Activated T-helper 9 cell treated with anti-CD3 and anti-CD28 coated beads, Interleukin-2, amount 50 U/mL, for 16 hours (primary cell): ENCODE measurements around the gene IFRD2.
"Not testable (repeated sequence)": the region's sequence is repeated elsewhere in the genome, so short reads cannot be mapped to it uniquely, and the experiment has no call there.

Source experiments
- DNase-seq: peaks from one replicate; pipeline ENCODE4 v3.0.0-alpha.2; 2020; ENCODE audit warnings: low read depth

Gene IFRD2

DNA sequence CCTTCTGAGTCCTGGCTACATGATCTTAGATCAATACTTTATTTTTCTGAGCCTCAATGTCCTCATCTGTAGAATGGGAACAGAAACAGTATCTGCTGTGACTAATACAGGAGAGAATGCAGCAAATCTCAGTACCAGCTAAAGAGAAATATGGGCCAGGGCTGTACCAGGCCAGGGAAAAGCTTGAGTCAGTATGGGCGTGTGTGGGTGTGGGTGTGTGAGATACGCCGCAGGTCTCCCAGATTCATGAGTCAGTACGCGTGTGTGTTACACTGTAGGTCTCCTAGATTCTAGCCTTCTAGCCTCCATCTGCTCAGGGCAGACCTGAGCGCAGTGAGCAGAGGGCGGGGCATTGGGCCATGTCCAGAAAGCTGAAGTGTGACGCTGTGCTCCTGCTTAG lies 41.0 kb downstream of the IFRD2 start:
- peak; percentile 44 for DNase-seq

DNA sequence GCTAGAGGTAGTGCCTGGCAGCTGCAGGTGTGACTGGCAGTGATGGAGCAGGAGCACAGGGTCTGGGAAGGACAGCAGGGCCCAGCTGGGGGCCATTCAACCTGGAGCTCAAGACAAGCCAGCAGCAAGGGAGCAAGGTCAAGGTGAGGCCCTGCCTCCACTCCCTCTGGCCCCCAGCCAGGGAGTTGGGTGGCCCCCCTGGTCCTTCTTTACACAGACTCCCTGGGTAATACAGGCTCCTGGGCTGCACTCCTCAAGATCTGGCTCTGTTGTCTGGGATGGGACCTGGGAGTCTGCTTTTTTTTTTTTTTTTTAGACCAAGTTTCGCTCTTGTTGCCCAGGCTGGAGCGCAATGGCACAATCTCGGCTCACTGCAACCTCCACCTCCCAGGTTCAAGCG lies 41.7 kb downstream of the IFRD2 start:
- no peak for DNase-seq

DNA sequence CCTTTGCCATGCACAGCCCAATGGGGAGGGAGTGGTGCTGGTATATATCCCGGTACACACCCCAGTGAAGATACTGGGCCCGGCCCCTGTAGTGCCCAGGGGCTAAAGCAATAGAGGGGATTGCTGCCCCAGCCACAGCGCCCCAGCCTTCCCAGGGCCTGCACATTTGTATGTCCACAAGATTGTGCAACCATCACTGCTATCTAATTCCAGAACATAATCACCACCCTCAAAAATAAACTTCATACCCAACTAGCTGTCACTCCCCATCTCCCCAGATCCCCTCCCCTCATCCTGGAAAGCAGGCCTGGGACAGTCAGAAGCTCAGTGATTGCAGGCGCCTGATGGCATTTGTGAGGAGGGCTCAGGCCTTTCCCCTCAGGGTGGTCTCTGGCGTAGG lies 42.8 kb downstream of the IFRD2 start:
- DNase-seq, result no peak

DNA sequence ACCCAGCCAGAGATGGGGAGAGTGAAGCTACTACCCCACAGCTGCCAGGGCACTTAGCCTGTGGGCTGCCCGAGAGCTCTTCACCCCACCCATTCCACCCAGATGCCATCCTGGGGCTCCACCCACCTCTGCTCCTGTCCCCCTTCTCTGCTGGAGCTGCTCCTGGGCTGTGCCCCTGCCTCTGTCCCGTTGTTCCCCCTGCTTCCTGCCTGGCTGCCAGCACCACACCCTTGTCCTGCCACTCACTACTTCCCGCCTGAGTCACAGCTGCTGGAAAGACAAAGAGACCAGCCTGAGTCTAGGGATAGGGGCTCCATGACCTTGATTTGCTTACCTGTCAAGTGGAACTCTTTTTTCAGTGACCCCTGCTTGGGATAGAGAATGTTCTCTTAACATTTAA lies 43.8 kb downstream of the IFRD2 start:
- no peak for DNase-seq

DNA sequence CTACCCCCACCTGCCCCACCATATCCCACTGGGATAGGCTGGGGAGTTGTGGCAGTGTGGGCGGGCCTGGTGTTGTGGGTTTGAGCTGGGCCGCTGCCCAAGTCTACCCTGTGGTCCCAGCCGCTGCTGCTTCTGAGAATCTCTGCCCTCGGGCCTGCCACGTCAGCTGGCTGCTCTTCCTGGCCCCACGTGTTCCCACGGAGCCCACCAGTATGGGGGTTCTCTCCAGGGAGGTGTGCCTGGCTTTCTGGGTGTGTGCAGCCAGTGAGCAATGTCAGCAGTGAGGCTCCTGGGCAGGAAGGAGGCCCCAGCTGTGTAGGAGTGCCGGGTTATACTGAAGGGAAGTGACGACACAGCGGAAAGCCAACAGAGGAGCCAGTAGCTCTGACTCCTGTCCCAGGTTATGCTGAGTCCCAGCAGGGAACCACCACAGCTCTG lies 45.7 kb downstream of the IFRD2 start:
- peak; percentile 72 for DNase-seq

DNA sequence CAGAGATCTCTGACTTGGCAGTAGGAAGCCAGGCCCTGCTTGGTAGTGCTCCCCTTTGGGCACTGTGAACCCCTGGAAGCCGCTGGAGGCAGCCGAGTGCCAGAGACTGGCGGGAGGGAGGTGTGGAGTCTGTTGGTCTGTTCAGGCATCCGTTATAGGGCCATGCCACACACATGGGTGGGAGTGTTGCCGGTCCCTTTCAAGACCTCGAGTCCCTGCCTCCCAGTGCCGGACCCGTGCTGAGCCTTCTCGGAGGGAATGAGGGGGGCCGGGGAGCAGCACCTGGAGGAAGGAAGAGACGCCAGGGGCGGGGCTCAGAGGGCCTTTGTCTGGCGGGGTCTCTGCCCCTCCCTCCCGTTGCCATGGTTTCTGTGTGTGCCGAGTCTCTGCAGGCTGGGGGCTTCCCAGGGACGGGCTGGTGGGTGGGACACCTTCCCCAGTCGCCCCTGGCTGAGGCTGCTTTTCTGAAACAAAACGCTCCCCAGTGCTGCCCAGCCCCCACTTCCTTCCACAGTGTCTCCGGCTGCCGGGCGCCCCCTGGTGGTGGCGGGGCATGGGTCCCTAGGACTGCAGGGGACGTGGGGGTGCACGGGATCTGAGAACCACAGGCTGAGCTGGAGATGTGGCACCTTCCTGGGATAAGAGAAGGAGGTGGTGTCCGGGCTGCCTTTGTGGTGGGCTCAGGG lies 46.3 kb downstream of the IFRD2 start:
- peak; percentile 94 for DNase-seq

DNA sequence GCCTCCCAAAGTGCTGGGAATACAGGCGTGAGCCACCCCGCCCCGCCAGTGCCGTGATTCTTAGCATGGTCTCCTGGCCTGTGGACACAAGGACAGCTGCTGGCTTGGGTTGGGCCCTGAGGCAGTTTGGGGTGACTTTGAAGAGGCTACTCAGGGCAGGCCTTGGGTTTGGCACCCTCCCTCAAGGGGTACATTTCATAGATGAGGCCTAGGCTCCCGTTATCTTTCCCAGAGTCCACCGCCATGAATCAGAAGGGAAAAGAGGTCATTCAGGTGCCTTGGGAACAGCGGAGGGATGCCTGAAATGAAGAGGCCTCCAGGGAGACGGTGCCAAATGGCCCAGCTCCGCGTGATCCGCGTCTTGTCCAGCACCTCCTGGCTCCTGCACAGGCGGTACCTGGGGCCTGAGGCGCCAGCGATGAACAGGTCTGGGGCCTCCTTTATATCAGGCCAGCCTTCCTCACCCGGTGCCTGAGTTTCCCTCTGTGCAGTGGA lies 46.9 kb downstream of the IFRD2 start:
- DNase-seq, result no peak

DNA sequence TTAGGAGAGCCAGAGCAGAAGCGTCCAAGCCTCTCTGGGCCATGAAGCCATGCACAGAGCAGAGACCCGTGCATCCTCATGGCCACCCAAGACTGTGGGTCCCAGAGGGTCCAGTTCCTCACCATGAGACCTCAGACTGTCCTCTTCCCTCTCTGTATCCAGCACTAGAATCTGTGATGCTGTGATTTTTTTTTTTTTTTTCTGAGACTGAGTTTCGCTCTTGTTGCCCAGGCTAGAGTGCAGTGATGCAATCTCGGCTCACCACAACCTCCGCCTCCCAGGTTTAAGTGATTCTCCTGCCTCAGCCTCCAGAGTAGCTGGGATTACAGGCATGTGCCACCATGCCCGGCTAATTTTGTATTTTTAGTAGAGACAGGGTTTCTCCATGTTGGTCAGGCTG lies 47.4 kb downstream of the IFRD2 start:
- not testable (repeated sequence) for DNase-seq

DNA sequence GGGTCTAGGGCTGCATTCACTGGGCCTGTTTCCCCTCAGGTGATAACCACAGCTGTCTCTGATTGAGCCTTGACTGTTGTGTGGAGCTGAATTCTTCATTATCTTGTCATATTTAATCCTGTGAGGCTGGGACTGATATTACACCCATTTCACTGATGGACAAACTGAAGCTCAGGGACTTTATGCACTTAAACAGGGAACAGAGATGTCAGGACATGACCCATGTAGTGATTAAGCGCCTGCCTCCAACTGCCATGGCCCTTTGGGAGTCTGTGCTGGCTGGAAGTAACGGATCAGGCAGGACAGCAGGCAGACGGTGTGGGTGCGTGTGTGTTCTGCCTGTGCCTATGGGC lies 48.7 kb downstream of the IFRD2 start:
- DNase-seq, result no peak

DNA sequence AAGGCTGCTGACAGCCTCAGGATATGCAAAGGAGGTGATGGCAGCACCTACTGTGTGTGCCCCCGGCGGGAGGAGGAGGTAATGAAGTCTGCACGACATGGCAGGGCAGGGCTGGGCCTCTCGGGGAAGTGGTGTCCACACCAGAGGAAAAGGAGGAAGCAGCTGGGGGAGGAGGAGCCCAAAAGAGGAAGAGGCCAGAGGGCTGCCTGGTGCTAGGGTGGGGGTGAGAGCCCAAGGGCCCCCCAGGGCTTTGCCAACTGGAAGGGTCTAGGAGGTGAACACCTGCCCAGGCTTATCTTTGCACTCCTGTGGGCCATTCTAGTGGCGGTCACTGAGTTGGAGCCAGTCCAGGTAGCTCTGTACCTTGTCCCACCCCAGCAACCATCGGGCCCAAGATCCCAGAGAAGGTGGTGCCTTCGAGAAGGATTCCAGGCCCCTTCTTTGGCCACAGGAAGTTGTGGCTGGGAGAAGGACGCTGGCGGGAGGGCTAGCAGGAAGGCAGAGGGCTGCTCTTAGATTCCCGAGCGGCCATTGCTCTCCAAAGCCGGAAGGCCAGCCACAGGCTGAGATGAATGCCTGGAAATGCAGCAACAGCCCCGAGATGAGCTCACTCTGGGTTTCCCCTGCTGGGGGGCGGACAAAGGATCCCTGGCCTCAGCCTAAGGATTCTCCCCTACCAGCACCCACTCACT lies 49.2 kb downstream of the IFRD2 start:
- DNase-seq, result peak; percentile 46

DNA sequence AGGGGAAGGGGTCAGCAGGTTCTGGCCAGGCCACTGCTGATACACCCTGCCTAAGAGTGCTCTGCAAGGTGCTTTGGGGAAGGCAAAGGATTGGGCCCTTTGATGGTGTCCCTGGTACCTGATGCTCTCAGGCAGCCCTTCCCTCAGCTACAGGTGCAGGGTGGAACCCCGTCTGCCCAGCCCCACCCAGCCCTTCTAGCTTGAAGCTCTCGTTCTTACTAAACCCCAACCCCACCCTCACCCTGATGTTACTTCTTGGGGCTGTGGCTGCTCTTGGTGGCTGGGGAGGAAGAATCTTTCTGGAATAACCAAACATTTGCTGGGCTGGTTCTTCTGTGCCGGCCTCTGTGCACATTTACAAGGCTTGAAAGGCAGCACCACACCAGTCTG lies 49.9 kb downstream of the IFRD2 start:
- no peak for DNase-seq

DNA sequence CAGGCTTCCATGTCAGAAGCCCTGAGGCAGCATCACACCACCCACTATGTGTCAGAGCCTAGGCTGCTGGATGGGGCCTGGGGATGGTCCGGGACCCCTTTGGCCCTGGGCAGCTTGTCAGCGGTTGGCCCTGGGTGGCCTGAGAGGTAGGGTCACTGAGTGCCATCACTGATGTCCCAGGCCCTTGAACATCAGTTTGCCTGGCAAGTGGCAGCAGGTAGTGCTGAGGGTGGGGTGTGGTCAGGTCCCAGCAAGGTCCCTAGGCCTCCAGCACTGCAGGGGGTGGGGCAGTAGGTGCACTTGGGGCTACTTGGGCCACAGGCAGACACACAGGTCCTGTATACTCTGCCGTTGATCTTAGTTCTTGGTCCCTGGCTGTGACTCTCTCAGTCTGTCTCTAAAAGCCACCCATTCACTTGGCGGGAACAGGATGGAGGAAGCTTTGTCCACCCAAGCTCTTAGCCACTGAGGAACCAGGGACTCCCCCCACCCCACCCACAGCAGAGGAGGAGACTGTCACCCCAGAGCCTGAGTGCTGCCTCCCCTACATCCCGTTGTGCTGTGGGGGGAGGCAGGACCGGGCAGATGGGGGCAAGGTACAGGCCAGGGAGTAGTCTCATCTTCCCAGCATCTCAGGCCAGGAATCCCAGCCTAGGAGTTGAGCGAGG lies 50.4 kb downstream of the IFRD2 start:
- DNase-seq, result no peak

DNA sequence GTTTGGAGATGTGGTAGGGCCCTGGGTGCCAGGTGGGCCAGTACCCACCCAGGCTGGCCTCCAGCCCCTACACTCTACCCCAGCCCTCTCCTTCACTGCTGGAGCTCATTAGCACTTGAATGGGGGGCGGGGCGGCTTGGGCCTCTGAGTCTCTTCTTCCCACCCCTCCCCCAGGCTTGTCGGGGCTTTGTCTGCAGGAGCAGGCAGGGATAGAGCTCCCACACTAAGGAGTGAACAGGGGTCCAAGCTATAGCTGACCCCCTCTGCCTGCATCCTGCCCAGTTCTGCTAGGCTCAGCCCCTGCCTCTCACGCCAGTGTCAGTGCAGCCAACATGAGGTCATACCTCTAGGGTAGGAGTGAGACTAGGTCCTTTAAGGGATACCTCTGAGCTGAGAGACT lies 51.1 kb downstream of the IFRD2 start:
- no peak for DNase-seq

DNA sequence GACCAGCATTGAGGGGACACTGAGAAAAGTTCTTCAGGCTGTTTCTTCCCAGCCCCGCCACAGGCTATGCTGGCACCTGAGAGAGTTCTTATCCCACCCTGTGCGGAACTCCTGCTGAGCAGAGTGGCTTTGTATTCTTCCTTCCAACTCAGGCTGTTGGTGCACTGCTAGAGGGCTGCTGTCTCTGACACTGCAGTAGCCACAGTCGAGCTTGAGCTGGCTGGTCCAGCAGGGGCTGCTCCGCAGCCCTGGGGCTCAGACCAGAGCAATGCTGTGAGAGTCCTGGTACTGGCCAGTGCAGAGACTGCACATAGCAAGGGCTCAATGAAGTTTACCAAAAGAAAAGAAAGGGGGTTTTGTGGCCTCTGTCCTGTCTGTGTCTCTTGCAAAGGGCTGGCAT lies 52.6 kb downstream of the IFRD2 start:
- no peak for DNase-seq

DNA sequence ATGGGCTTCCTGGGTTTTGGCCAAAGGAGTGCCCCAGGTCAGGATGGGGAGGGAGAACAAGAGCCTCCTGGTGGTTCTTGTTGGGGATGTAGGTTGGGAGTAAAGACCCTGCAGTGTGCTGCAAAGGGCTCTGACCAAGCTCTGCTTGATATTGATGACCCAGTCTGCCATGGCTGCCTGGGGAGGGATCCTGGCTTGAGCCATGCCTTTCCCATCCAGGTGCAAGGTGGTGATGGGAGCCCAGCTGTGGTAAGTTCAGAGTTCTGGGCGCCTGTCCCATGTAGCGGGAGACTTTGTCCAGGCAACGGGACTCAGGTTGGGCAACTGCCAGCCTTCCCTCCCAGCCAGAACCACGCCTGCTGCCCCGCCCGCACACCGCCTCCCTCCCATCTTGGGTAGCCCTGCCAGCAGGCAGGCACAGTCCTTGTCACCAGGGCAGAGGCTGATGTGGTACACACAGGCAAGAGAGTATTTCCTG lies 53.6 kb downstream of the IFRD2 start:
- DNase-seq, result no peak

DNA sequence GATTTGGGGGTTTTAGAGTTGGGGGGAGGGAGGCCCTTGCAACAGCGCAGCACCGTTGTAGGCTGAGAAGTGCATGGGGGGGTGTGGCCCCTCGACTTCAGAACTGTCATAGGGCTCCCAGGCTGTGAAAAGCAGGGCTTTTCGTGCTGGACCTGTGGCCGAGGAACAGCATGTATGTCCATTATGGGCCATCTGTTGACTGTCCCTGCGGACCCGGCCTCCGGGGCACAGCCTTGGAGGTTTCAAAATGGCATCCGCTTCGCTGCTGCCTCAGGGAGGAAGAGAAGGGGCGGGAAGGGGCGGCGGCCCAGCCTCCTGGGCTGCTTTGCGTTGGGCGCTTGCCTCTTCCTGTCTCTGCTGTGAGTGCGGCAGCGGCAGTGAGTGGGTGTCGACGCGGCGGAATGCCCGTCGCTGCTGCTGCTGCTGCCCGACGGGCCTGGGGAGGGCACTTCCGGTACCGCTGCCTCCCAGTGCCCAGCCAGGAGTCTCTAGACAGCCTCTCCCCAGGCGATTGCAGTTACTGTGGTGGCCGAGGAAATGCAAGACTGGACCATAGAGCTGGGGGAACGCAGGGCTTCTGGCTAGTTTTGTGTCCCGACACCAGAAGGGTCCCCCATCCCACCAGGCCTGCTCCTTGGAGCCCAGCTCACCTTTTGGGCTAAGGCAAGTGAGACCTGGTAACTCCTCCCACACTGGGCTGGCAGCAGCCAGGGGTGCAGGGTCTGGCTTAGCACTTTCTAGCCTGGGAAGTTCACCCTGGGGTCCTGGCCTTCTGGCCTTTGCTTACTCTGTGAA lies 54.3 kb downstream of the IFRD2 start:
- peak; percentile 83 for DNase-seq
